Inflammatory macrophage (primary cell): ENCODE measurements around the gene TCF3.
"Not testable (repeated sequence)": the region's sequence is repeated elsewhere in the genome, so short reads cannot be mapped to it uniquely, and the experiment has no call there.

Experiments used
- DNase-seq, 2 donors: peaks; one replicate each; pipeline ENCODE4 v3.0.0-alpha.2; 2020 to 2022

The TCF3 gene

DNA sequence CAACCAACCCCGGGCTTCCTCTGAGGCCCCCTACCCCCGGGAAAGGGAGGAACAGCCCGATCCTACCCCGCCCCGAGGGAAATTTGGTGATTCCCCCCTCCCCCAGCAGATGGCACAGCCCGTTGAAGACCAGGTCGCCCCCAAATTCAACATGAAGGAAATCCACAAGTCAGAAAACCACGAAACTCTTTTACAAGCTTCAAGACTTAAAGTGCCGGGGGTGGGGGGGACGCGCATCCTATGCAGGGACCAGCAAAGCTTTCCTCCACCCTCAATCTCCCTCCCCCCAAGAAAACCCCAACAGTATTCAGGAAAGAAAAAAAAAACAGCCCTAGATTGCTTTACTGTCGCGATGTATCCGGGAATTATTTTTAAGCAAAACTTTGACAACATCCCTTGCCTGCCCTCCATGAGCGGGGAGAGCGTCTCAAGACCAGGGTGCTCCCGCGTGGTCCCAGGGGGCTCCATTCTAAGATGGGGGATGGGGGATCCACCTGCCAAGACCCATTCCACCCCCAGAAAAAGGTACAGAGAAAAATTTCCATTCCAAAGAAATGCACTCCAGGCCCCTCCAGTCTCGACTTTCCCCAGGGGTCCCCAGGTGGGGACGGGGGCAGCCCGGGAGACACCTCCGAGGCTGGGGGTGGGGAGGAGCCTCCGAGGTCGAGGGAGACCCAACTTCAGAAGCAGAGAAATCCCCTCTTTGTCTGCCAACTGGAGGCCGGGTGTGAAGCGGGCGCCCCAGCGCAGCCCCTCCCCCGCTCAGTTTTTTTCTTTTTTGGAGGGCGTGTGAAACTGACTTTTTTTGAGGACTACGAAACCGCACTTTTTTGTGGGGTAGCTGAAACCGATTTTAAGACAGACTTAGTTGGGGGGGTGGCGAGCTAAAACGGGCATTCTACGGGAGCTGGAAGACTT is 1.5 kb downstream of the TCF3 start:
- peak in 1 of 2 donors; percentile 3 for DNase-seq

DNA sequence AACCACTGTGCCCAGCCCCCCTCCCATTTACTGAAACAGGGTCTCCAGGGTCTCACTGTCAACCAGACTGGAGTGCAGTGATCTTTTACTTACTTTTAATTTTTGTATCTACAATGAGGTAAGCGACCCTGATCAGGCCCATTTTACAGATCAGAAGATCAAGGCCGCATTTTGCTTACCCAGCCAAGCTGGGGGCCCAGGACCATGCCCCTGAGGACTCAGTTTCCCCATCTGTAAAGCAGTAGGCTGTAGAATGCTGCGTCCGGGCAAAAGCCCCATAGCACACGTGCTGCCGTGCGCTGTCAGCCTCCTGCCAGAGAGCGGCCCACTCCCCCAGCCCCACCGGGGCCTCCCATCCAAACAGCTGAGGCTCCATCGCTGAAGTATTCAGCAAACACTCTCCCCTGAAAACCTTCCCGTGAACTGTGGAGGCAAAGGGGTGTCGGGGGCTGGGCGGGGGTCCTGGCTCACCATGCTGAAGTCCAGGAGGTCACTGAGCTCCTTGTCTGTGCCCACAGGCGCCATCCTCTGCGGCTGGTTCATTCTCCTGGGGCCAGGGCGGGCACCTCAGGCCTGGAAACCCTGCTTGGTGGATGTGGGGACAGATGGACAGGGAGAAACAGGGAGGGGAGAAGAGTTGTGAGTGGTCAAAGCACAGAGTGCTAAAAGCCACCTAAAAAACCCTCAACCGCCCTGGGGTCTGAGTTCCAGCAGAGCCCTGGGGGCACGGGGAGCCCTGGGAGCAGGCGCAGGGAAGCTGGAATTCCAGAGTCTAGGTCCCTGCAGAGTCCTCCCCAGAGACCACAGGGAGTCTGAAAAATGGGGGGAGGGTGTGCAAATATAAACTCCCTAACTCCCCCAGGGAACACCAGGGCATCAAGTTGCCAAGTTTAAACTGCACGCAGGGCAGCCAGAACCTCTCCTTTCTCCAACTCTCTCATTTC is 2.4 kb downstream of the TCF3 start:
- DNase-seq = no peak

DNA sequence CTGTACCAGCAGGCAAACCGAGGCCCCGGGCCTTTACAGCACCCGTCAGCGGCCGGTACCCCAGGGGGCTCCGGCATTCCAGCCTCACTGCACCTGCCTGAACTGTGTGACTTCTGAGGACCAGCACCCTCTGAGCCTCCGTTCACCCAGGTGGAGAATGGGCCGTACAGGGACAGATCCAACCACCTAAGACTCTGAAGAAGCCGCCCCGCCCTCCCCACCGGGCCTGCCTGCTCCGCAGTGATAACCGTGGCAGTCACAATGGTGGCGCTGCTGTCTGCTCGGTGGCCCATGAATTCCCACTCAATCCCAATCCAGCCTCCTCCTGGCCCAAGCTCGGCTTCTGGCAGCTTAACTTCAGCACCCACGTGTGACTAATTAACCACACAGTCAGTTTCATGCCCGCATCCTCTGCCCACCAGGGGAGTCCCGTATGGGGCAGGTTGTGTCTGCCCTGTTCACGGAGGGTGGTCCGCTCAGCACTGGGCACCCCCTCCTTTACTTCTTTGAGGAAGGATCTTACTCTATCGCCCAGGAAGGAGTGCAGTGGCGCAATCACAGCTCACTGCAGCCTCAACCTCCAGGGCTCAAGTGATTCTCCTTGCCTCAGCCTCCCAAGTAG is 3.4 kb downstream of the TCF3 start:
- no peak for DNase-seq

DNA sequence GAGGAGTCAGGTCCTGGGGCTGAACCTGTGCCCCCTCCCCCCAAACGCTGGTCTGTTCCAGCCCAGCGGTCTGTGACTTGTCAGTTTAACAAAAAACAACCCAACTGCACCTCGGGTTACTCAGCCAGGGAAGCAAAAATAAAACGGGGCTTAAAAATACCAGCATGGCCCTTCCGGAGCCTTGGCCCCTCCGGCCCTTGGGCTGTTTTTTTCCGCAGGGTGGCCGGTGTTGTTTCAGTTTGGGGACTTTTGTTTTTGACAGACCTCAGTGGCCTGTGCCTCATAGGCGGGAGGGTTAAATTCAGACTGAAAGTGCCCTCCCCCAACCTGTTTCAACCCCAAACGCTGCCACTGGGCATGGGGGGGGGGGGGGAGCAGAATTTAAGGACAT is 4.0 kb downstream of the TCF3 start:
- no peak for DNase-seq

DNA sequence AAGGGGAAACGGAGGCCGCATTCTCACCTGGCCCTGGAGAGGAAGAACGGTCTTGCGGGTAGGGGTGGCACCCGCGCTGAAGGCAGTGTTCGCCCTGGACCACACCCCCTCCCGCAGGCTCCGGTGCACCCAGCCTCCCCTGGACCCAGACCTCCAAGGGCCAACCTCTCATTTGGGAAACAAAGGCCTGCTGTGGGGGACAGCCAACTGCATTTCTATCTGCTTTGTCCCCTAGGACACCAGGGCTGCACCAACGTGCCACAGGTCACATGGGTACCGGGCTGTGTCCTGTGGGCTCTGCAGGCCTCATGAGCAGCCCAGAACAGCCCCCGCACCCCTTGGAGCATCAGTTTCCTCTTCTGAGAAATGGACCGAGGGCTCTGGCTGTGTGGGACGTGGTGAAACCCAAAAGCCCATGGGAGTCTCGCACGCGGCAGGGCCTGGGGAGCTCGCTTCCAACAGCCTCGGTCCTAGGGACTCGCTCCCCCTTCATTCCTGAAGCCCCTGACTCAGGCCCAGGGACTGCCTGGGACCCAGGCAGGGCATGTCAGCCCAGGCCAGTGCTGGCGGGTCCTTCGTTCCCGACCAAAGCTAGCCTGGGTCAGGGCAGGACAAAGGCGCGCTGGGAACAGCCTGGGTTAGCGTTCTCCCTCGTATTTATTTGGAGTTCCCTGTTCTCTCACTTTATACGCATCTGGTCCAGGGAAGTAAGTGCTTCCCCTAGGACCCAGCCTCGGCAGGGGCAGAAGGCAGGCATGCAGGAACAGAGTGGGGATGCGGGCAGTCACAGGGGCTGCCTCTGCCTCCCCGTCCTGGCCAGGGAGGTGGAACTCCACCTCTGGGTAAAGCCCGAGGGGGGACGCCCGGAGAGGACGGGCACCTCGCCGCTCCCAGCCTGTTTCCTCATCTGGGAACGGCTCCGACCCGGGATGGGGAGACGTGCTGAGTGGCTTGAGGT is 4.6 kb downstream of the TCF3 start:
- no peak for DNase-seq

DNA sequence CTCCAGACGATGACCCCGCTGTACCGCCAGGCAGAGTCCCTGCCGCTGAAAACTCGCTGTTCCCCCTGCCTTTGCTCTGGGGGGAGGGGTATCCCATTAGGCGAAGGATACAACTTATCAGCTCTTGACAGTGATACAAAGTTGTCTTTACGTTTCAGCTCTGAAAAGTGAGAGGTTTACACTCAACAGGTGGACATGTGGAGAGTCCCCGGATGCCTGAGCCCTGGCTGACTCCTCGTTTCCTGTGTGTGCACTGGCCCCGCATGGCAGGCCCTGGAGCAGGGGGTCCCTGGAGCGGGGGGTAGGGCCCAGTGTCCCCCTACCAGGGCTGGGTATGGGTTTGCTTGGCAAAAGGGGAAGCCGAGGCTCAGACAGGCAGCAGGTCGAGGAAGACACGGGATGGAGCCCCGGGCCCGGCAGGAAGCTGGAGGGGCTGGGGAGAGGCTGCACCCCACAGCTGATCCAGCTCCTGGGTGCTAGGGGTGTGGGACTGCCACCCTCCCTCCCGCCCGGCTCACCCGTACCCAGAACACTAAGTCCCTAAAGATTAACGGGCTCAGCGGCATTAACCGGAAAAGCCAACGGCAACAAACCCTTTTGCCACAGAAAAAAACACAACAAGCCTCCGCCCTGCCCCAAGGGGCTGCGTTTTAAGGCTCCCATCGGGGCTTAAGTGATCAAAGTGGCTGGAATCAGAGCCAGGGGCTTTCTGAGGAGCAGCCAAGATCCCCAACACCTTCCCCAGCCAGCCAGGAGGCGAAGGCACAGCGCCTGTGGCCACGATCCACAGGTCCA is 5.6 kb downstream of the TCF3 start:
- DNase-seq = no peak

DNA sequence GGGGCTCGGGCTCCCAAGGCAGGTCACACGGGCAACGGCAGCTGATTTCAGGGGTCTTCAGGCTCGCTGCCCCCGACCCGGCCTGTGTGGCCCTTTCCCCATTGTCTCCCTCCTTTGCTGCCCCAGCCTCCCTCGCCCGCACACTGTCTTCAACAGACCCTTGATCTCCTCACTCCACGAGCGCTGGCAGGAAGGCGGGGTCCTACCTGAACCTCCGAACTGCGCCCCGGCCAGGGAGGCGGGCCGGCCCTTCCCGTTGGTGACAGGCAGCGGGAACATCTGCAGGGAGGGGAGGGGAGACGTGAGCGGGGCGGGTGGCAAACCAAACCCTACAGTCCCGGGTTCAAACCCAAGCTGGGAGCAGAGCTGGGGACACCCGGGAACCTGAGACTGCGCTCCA is 6.3 kb downstream of the TCF3 start:
- DNase-seq = no peak

DNA sequence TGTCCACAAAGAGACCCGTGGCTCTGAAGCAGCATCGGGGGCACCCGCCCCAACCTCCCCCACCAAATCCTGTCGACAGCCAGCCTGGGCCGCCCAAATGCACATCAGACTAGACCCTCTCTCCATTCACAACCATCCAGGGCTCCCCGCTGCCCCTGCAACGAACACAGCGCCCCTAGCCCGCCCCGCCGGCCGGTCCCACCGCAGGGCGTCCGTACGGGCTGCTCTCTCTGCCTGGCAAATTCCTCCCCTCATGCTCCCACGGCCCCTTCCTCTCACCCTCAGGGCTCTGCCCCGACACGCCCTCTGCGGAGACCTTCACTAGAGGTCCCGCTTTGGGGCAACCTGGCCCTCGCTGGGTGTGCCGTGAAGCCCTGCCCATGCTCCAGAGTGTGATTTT is 7.1 kb downstream of the TCF3 start:
- DNase-seq = no peak

DNA sequence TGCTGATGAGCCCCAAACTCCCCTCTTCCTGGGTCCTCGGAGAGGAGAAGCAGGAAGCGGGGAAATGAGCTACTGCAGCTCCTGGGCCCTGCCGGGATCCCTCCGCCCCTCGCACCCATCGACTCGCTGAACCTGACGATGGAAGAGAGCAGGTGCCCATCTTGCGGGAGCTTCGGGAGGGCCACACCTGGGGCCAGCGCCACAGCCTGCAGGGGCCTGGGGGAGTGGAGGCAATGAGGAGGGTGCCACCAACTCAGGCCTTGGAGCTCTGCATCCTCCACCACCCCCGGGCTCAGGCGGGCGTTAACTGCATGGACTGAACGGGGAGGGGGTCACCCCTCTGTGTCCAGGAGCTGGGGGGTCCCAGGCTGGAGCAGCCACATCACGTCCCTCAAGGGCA is 8.3 kb downstream of the TCF3 start:
- no peak for DNase-seq

DNA sequence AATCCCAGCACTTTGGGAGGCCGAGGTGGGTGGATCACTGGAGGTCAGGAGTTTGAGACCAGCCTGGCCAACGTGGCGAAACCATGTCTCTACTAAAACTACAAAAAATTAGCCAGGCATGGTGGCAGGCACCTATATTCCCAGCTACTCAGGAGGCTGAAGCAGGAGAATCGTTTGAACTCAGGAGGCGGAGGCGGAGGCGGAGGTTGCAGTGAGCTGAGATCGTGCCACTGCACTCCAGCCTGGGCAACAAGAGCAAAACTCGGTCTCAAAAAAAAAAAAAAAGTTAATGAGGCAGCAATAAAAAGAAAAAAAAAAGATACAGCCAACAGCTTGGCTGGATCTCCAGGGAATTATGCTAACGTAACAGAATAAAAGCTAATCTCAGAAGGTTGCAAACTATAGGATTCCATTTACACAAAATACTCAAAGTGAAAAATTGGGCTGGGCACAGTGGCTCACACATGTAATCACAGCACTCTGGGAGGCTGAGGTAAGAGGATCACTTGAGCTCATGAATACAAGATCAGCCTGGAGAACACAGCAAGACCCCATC is 11.4 kb downstream of the TCF3 start:
- not testable (repeated sequence) for DNase-seq

DNA sequence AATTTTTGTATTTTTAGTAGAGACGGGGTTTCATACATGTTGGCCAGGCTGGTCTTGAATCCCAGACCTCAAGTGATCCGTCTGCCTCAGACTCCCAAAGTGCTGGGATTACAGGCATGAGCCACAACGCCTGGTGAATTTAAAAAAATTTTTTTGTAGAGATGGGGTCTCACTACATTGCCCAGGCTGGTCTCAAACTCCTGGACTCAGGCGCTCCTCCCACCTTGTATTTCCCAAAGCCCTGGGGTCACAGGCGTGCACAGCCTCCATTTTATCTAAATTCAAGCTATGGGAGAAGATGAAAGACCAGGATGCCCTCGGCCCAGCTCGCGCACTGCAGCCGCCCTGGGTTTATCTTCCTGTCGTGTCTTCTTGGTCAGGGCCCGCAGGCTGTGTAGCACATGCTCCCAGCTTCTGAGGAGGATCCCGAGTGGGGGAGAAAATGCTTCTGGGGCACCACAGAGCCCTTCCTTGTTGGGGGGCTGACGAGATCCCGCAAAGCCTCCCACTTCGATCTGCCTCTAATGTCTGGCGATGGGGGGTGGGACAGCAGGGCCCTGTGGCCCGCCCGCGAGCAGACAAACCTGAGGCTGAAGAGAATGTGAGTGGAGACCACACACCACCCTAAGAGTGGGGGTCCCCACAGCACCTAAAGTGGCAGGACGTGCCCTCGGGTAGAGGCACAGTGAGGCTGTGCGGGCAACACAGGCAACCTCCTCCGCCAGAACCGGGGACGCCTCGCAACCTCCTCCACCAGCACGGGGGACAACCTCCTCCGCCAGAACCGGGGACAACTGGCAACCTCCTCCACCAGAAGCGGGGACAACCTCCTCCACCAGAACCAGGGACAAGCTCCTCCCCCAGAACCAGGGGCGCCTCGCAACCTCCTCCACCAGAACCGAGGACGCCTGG is 15.8 kb downstream of the TCF3 start:
- DNase-seq = no peak

DNA sequence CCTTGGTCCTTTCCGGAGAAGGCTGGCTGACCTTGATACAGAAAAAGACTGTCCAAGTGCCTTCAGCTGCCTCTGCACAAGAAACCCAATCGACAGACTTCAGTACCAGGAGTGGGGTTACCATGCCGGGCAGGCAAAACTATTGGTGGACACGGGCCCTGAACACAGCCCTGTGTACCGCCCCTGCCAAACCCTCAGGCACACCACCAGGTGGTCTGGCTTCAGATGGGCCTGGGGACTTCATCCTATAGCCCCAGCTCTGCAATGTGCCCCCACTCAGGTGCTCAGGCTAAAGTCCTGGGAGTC is 17.5 kb downstream of the TCF3 start:
- DNase-seq = no peak

DNA sequence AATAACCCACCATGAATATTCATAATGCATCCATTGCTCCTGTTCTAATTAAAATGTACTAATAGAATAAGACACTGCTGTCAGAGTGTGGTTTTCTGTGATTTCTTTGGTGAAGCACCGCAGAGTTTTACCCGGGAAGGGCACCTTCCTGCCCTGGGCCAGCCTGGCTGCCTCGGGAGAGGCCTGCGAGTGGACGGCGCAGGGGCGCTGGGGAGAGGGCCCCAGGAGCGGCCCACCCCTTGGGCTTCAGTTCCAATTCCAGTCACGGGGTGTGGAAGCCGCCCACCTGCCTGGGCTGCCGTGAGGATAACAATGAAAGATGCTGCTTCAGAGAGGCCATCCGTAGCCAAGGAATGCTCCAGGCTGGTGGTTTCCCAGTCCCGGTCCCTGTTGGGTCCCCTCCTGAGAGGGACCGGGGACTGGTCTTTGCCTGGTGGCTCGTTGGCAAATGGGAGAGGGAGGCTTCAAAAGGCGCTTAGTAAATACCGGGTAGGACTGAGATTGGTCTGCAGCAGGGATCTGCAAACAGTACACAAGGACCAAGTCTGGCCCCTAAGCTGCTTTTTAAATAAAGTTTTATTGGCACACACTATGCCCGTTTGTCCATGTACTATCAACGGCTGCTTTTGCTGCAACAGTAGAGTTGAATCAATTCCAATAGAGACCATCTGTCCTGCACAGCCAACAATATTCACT is 18.0 kb downstream of the TCF3 start:
- no peak for DNase-seq

DNA sequence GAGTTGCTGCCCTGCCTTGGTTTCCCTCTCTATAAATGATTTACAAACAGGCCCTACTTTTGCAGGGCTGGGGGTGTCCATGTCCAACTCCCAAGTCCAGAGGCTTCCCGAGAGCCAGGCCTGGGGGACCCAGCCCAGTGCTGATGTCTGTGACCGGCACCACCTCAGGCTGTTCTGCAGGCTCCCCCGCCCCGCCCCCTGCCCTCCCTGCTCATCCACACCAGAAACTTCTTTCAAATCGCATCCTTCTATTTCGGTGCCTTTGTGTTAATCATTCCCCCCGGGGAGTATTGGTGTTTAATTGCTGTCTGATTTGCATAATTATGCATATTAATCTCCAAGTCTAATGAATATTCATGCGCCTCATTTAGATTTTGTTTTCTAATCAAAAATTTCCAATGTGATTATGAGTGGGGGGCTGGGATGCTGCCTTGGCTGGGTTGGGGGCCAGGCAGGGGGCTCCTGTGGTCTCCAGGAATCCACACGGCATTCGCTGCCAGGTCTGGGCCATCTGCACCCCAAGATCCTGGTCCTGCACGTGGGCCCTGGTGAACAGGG is 19.1 kb downstream of the TCF3 start:
- no peak for DNase-seq

DNA sequence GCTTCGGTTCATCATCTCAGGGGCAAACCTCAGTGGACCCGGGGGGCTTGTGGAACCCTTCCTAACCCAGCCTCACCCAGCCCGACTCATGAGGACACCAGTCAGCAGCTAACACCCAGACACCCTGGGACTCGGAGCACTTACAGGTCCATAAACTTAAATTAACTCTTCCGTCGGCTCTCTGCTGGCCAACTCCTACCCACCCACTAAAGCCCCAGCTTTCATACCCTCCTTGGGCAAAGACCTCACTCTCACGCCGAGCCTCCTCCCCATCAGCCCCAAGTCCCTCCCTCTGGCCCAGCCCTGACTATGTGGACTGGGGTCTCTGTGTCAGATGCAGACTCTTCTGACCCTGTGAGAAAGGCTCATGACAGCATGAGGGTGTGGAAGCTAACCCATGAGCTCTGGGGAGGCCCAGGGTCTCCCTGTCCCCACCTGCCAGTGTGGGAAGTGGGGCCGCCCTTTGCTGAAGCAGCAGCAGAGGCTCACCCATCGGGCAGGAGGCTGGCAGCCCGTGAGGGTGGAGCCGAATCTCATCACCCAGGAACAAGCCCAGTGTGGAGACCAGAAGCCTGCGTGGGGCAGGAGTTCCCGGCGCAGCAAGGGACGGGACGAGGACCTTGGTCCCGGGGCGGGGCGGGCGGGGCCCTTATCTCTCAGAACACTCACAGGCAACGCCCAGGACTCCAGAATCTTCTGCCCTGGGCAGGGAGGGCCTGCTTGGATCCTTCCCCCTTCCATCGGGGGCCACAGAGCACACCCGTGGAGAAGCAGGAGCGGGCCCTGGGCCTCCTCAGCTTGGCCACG is 19.8 kb downstream of the TCF3 start:
- DNase-seq = no peak

DNA sequence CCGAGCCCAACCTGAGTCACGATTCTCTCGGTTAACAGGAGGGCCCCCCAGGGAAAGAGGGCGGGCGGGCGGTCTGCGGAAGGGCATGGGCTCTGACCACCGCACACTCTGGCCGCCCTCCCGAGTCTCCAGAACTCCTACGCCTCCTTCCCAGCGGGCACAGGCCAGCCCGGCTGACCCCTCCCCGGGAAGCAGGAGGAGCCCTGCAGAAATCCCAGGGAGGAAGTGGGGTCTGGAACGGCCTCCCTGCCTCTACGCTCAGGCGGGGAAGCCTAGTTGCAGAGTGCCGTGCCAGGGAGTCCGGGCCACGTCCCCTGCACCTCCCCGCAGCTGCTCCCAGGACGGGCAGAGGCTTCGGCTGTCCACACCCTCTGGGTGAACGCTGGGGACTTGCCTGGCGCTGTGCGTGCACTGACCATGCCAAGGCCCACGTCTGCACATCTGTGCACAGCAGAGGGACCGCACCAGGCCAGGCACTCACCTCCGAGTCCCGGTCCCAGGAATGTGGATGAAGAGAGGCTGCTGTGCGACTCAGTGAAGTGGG is 20.8 kb downstream of the TCF3 start:
- no peak for DNase-seq

DNA sequence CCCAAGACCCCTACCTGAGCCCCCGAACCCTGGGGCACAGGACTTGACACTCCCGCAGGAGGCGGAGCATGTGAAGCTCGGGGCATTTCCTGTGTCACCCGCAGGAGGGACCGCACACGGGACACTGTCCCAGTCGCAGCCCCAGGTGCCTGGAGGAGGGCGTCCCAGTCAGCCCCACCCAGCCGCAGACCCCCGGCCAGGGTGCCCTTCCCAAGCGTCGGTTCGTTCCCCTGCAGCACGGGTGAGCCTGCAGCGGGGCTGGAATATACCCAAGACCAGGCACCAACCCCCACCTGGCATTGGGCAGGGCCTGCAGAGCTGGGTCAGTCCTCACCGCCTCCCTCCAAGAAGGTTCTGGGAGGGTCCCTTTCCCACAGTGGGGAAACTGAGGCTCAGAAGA is 21.6 kb downstream of the TCF3 start:
- no peak for DNase-seq

DNA sequence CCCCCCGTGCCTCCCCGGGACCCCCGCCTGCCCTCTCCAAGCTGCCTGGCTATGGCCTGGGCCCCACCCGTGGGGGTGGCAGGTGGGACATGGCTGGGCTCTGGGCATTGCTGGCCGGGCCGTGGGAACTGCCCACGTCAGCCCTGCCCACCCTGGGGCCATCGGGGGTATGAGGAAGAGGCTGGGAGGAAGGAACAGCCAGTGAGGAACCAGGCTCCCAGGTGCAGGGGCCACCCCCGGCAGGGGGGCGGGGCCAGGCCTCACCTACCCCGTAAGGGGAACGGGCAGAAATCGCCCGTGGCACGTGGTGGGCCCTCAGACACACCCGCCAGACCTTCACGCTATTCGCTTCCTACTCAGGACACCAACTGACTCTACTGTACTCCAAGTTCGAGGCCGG is 22.4 kb downstream of the TCF3 start:
- no peak for DNase-seq
